ENCODE results near the gene ANKRD10.

Gene ANKRD10

DNA sequence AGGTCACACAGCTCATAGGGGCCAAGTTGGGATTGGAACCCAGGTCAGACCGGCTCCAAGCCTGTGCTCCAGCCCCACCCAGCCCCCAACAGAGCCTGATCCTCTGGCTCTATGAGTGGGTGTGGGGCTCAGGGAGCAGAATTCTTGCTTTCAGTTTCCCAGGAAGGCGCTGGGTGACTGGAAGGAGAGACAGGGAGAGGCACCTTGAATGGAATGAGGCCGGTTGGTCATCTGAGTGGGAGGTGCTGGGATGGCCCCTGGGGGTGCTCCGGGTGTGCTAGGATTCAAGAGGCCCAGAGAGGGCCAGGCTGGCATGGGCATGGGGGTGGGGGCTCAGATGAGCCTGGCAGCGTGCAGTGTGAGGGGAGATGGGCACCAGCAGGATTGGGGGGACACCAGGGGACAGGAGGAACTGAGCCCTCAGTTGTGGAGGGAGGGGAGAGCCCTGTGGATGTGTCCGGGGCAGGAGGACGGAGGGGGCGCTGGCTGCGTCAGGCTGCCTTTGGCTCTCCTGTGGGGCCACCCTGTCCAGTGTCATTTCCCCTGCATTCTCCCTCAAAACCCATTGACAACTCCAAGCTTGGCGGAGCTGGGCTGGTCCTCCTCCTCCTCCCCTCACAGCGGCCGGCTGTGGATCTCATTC is 31.2 kb upstream of the ANKRD10 start:
- Histone ChIP-seq H3K4me1 (ENCODE audit: insufficient read depth, low read length) (no peaks in the 10 kb centered on the region), H3K27ac (ENCODE audit: low read length) (no peak overlapping the region), H2AFZ (ENCODE audit: low read depth, low read length) (no peak overlapping the region), H3K9me3 (ENCODE audit: insufficient read depth, low read length, severe bottlenecking) (no peaks in the 10 kb centered on the region), H3K36me3 (ENCODE audit: insufficient read depth, low read length) (no peaks in the 10 kb centered on the region), H4K20me1 (ENCODE audit: insufficient read depth, low read length) (no peaks in the 10 kb centered on the region), H3K9ac (ENCODE audit: low read depth, low read length) (no peak overlapping the region), H3K27me3 (ENCODE audit: insufficient read depth, low read length, poor library complexity) (no peaks in the 10 kb centered on the region), H3K4me2 (ENCODE audit: insufficient read depth, low read length) (no peak overlapping the region), H3K79me2 (ENCODE audit: insufficient read depth, low read length) (no peaks in the 10 kb centered on the region), H3K4me3 (ENCODE audit: low read depth in 1 of 2, low read length in 2 of 2) (no peak overlapping the region)
- TF ChIP-seq, protein P1, sequence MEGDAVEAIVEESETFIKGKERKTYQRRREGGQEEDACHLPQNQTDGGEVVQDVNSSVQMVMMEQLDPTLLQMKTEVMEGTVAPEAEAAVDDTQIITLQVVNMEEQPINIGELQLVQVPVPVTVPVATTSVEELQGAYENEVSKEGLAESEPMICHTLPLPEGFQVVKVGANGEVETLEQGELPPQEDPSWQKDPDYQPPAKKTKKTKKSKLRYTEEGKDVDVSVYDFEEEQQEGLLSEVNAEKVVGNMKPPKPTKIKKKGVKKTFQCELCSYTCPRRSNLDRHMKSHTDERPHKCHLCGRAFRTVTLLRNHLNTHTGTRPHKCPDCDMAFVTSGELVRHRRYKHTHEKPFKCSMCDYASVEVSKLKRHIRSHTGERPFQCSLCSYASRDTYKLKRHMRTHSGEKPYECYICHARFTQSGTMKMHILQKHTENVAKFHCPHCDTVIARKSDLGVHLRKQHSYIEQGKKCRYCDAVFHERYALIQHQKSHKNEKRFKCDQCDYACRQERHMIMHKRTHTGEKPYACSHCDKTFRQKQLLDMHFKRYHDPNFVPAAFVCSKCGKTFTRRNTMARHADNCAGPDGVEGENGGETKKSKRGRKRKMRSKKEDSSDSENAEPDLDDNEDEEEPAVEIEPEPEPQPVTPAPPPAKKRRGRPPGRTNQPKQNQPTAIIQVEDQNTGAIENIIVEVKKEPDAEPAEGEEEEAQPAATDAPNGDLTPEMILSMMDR (IDR thresholded peaks at IDR 0.05; ENCODE audit: borderline replicate concordance, extremely low read depth, low read length, poor library complexity, severe bottlenecking), result no peak
- TF ChIP-seq EZH2 (IDR thresholded peaks at IDR 0.05; ENCODE audit: borderline replicate concordance, low read depth, low read length, severe bottlenecking), result no peak
- DNase-seq (no peak), ATAC-seq (ENCODE audit: insufficient read depth, low read depth) (no peak)

DNA sequence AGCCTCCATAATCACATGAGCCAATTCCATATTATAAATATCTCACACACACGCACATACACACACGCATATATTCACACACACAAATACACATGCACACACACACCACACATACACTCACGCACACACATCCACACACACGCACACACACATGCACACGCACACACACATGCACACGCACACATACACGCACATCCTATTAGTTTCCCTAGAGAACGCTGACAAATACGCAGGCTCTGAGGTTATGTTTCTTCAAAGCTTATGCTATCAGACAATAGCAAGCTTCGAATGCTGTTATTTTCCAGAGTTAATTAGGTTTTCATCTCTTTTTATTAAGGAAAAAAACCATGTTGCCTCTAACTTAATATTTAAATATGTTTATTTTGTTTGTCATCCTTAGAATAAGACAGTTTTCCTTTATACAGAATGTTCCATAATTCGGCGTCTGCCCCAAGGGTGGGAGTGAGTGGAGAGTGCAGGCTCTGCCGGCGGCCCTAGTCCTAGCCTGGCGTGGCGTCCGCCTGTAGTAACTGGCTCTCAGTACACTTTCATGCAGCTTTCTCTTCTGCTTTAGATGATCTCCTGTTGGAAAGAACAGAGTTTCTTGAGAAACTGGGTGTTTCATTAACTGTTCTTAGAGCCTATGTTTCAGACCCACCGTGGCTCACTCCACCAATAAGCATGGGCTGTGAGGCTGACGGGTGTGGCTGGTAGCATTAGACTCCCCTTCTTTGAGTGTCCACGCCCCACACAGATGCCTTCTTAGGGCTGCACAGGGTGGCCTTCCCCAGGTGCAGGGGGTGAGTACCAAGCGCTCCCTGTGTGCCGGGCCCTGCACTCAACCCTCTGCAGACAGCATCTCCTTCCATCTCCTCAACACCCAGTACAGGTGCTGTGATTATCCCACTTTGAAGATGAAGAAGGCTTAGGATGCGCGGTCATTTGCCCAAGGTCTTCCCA is 30.4 kb upstream of the ANKRD10 start:
- no peak overlapping the region for H3K9ac ChIP-seq (ENCODE audit: low read depth, low read length)
- DNase-seq (no peak), ATAC-seq (ENCODE audit: insufficient read depth, low read depth) (no peak)
- no peak overlapping the region for H2AFZ ChIP-seq (ENCODE audit: low read depth, low read length)
- H3K27ac ChIP-seq (ENCODE audit: low read length), result no peak overlapping the region
- no peaks in the 10 kb centered on the region for H4K20me1 ChIP-seq (ENCODE audit: insufficient read depth, low read length)
- no peaks in the 10 kb centered on the region for H3K4me1 ChIP-seq (ENCODE audit: insufficient read depth, low read length)
- H3K79me2 ChIP-seq (ENCODE audit: insufficient read depth, low read length), result no peaks in the 10 kb centered on the region
- no peaks in the 10 kb centered on the region for H3K36me3 ChIP-seq (ENCODE audit: insufficient read depth, low read length)
- H3K4me2 ChIP-seq (ENCODE audit: insufficient read depth, low read length), result no peak overlapping the region
- TF ChIP-seq, protein P1 (IDR thresholded peaks at IDR 0.05; ENCODE audit: borderline replicate concordance, extremely low read depth, low read length, poor library complexity, severe bottlenecking), result no peak
- no peak for TF ChIP-seq EZH2 (IDR thresholded peaks at IDR 0.05; ENCODE audit: borderline replicate concordance, low read depth, low read length, severe bottlenecking)
- no peak overlapping the region for H3K4me3 ChIP-seq (ENCODE audit: low read depth in 1 of 2, low read length in 2 of 2)
- H3K9me3 ChIP-seq (ENCODE audit: insufficient read depth, low read length, severe bottlenecking), result no peaks in the 10 kb centered on the region
- H3K27me3 ChIP-seq (ENCODE audit: insufficient read depth, low read length, poor library complexity), result no peaks in the 10 kb centered on the region

DNA sequence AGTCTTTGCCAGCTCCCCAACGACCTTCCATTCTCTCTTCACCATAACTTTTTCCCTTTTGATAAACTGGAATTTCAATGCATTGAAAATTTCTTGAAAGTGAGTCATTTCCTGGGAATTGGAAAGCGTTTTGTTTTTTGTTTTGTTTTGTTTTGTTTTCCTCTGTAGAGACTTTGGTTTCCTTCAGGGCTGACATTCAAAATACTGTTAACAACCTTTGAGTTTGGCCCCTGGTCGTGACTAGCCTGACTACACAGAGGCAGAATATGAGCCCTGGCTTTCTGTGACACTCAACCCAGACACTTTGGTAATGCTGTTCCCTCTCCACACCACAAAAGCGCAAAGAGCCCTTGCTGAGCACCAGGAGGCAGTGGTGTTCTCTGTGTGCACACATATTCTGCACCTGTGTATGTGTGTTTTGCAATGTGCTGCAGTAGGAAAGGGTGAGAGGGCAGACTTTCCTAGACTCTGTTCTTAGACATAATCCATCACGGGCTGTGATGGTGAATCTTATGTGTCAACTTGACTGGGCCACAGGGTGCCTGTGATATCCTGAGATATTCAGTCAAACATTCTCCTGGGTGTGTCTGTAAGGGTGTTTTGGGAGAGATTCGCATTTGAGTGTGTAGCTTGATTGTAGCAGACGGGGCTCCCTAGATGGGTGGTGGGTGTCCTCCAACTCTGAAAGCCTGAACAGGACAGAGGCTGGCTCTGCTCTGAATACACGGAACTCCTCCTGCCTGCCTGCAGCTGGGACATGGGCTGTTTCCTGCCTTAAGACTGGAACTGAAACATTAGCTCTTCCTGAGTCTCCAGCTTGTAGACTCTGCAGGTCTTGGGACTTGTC is 29.5 kb upstream of the ANKRD10 start:
- Histone ChIP-seq H3K4me1 (ENCODE audit: insufficient read depth, low read length) (no peaks in the 10 kb centered on the region), H3K9ac (ENCODE audit: low read depth, low read length) (no peak overlapping the region), H3K79me2 (ENCODE audit: insufficient read depth, low read length) (no peaks in the 10 kb centered on the region), H3K4me3 (ENCODE audit: low read depth in 1 of 2, low read length in 2 of 2) (no peak overlapping the region), H2AFZ (ENCODE audit: low read depth, low read length) (no peak overlapping the region), H3K27ac (ENCODE audit: low read length) (no peak overlapping the region), H3K9me3 (ENCODE audit: insufficient read depth, low read length, severe bottlenecking) (no peaks in the 10 kb centered on the region), H3K4me2 (ENCODE audit: insufficient read depth, low read length) (no peak overlapping the region), H3K27me3 (ENCODE audit: insufficient read depth, low read length, poor library complexity) (no peaks in the 10 kb centered on the region), H3K36me3 (ENCODE audit: insufficient read depth, low read length) (no peaks in the 10 kb centered on the region), H4K20me1 (ENCODE audit: insufficient read depth, low read length) (no peaks in the 10 kb centered on the region)
- peak; percentile 42 for DNase-seq
- TF ChIP-seq, protein P1 (IDR thresholded peaks at IDR 0.05; ENCODE audit: borderline replicate concordance, extremely low read depth, low read length, poor library complexity, severe bottlenecking), result peak; percentile 80
- TF ChIP-seq EZH2 (IDR thresholded peaks at IDR 0.05; ENCODE audit: borderline replicate concordance, low read depth, low read length, severe bottlenecking), result no peak
- ATAC-seq (ENCODE audit: insufficient read depth, low read depth), result peak; percentile 92
